A673 (cell line): ENCODE measurements around the gene SBK3. TPM values are rescaled to one million over a fixed set of nuclear protein-coding genes. Genes with fewer than 3 reads are reported as not detected.
"Not testable (repeated sequence)": the region's sequence is repeated elsewhere in the genome, so short reads cannot be mapped to it uniquely, and the experiment has no call there.

ENCODE experiments used
- BruUV-seq: library from RNA; stranded (reverse); fragments of 400-500 nt; replicated peaks from 2 replicates; lab custom pipeline; 2021; lab: Mats Ljungman, UMichigan
- CTCF ChIA-PET: fragments of 300-600 bp; sonication (Branson Sonifier 250); formaldehyde crosslinking; loops from one replicate; lab custom pipeline; 2022; ENCODE audit warnings: antibody characterized with exemption; lab: Charles Lee
- POLR2A ChIA-PET: fragments of 300-600 bp; sonication (Branson Sonifier 250); formaldehyde crosslinking; loops from one replicate; lab custom pipeline; 2022; ENCODE audit warnings: antibody characterized with exemption; ENCODE audit not compliant: low non-redundant PET; lab: Charles Lee
- DNase-seq: peaks from one replicate; pipeline ENCODE4 v3.0.0-alpha.2; 2015; ENCODE audit warnings: low spot score
- H3K27ac ChIP-seq: fragments of 200-600 bp; sonication (generic); 2 replicates; pipeline ENCODE4 v1.5.1; 2016; ENCODE audit warnings: mixed run types, low read depth, mild to moderate bottlenecking, mixed read lengths, antibody characterized with exemption, low read length; ENCODE audit not compliant: poor library complexity, severe bottlenecking
- H3K27me3 ChIP-seq: fragments of 200-600 bp; sonication (generic); replicated peaks from 2 replicates; pipeline ENCODE4 v1.6.1; 2017; ENCODE audit warnings: mixed run types, low read depth, mild to moderate bottlenecking, mixed read lengths, antibody characterized with exemption, low read length; ENCODE audit not compliant: insufficient read depth, poor library complexity
- H3K36me3 ChIP-seq: fragments of 200-600 bp; sonication (generic); 2 replicates; pipeline ENCODE4 v1.6.1; 2016; ENCODE audit warnings: mixed run types, mild to moderate bottlenecking, mixed read lengths, antibody characterized with exemption, low read length; ENCODE audit not compliant: insufficient read depth, poor library complexity, severe bottlenecking
- H3K4me1 ChIP-seq: fragments of 200-600 bp; sonication (generic); 2 replicates; pipeline ENCODE4 v1.6.1; 2017; ENCODE audit warnings: mixed run types, mild to moderate bottlenecking, mixed read lengths, antibody characterized with exemption, low read length; ENCODE audit not compliant: insufficient read depth, poor library complexity, severe bottlenecking
- H3K4me3 ChIP-seq: fragments of 200-600 bp; sonication (generic); 2 replicates; pipeline ENCODE4 v1.5.1; 2016; ENCODE audit warnings: low read depth, mixed run types, mild to moderate bottlenecking, mixed read lengths, low read length; ENCODE audit not compliant: poor library complexity, severe bottlenecking
- H3K9me3 ChIP-seq: fragments of 200-600 bp; sonication (generic); 2 replicates; pipeline ENCODE4 v1.6.1; 2016; ENCODE audit warnings: mixed run types, low read depth, mild to moderate bottlenecking, mixed read lengths, antibody characterized with exemption, low read length; ENCODE audit not compliant: poor library complexity, severe bottlenecking
- CTCF ChIP-seq: fragments of 300-800, 200-600 bp; sonication (generic); conservative IDR thresholded peaks from 2 replicates; pipeline ENCODE4 v1.5.1; 2017; ENCODE audit warnings: low read depth, mild to moderate bottlenecking, antibody characterized with exemption, low read length, moderate library complexity, mixed read lengths
- EZH2 ChIP-seq: fragments of 200-600 bp; sonication (generic); IDR thresholded peaks from 2 replicates; pipeline ENCODE4 v1.6.1; 2017; ENCODE audit warnings: borderline replicate concordance, low read depth, mild to moderate bottlenecking, mixed read lengths, antibody characterized with exemption, low read length; ENCODE audit not compliant: poor library complexity, severe bottlenecking
- intact Hi-C: fragments of 100-400 bp; cut with micrococcal nuclease; formaldehyde crosslinking; loops from one replicate; pipeline ENCODE4 v1.10.0; 2022; ENCODE audit not compliant: unreplicated experiment
- total RNA-seq: library from RNA; stranded (reverse); gene quantifications from 2 replicates; pipeline ENCODE4 v1.2.3, GENCODE V29; 2021

Gene SBK3
- total RNA-seq, 1 experiment from 2014 or later: not detected

- Histone ChIP-seq H3K4me1 (peaks cover 4% of the 10 kb centered on the region), H3K9me3 (no peaks in the 10 kb centered on the region), H3K27me3 (no peaks in the 10 kb centered on the region), H3K36me3 (no peaks in the 10 kb centered on the region), H3K4me3 (no peak overlapping the region), H3K27ac (no peak overlapping the region)
- no peak for TF ChIP-seq EZH2
- TF ChIP-seq CTCF: no peak
- ChIA-PET CTCF (no interaction called here), POLR2A (no interaction called here)
- no TSS peak for BruUV-seq
- intact Hi-C loops: no loop called here
- no peak for DNase-seq
Measured at GRCh38 chr19:55497763-55498162, 47.6 kb downstream of the SBK3 start.

GRCh38 chr19:55496820-55497219 is 48.5 kb downstream of the SBK3 start:
- H3K27me3 ChIP-seq, BruUV-seq, H3K9me3 ChIP-seq, H3K27ac ChIP-seq, POLR2A ChIA-PET, H3K36me3 ChIP-seq, H3K4me1 ChIP-seq, intact Hi-C loops, H3K4me3 ChIP-seq, DNase-seq, CTCF ChIA-PET: not testable (repeated sequence)

GRCh38 chr19:55495646-55496349 is 49.5 kb downstream of the SBK3 start:
- CTCF ChIA-PET: no interaction called here

More at GRCh38 chr19:55495646-55496349, 49.5 kb downstream of the SBK3 start:
- Histone ChIP-seq H3K36me3 (no peaks in the 10 kb centered on the region), H3K9me3 (no peaks in the 10 kb centered on the region), H3K4me3 (no peak overlapping the region), H3K27me3 (no peaks in the 10 kb centered on the region), H3K27ac (no peak overlapping the region), H3K4me1 (peaks cover 4% of the 10 kb centered on the region)
- no TSS peak for BruUV-seq
- TF ChIP-seq CTCF (no peak), EZH2 (no peak)
- intact Hi-C loops: no loop called here
- DNase-seq: no peak
- POLR2A ChIA-PET: no interaction called here
